NCI-H446 (cell line): ENCODE data around the gene ECHS1.
"Not testable (repeated sequence)": the region's sequence is repeated elsewhere in the genome, so short reads cannot be mapped to it uniquely, and the experiment has no call there.

ENCODE experiments used
- DNase-seq, 2 experiments: peaks; one replicate each; lab custom pipeline; 2025; lab: John Stamatoyannopoulos, UW

The ECHS1 gene

GRCh38 chr10:133399123-133399601 lies 26.0 kb upstream of the ECHS1 start:
- no peak for DNase-seq

- DNase-seq = no peak
Measured at GRCh38 chr10:133397938-133398337, 24.8 kb upstream of the ECHS1 start.

GRCh38 chr10:133396035-133396624 lies 23.0 kb upstream of the ECHS1 start:
- DNase-seq = no peak

DNA sequence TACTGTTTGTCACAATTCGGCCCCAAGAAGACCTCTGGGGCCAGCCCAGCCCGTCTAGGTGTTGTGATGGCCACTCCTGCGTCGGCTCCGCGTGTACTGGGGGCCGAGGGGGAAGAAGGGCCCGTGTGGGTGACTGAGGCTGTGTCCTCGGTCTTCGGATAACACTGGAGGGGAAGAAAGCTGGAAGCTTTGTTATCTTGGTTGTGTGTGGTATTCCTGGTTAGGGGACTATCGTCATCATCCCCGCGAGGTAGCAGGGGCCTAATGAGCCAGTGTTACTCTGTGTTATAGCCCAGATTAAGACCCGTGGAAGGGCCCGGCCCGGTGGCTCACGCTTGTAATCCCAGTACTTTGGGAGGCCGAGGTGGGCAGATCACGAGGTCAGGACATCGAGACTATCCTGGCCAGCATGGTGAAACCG lies 21.7 kb upstream of the ECHS1 start:
- no peak for DNase-seq

GRCh38 chr10:133394064-133394663 lies 21.0 kb upstream of the ECHS1 start, which contains the start of gene MTG1:
Gene MTG1, plus strand, starts transcription at chr10:133394157. Its CDS starts 64 bp downstream, at chr10:133394221.
- peak in 1 of 2 experiments; percentile 93 for DNase-seq

GRCh38 chr10:133393401-133394063 lies 20.4 kb upstream of the ECHS1 start:
- DNase-seq = peak in 1 of 2 experiments; percentile 63

DNA sequence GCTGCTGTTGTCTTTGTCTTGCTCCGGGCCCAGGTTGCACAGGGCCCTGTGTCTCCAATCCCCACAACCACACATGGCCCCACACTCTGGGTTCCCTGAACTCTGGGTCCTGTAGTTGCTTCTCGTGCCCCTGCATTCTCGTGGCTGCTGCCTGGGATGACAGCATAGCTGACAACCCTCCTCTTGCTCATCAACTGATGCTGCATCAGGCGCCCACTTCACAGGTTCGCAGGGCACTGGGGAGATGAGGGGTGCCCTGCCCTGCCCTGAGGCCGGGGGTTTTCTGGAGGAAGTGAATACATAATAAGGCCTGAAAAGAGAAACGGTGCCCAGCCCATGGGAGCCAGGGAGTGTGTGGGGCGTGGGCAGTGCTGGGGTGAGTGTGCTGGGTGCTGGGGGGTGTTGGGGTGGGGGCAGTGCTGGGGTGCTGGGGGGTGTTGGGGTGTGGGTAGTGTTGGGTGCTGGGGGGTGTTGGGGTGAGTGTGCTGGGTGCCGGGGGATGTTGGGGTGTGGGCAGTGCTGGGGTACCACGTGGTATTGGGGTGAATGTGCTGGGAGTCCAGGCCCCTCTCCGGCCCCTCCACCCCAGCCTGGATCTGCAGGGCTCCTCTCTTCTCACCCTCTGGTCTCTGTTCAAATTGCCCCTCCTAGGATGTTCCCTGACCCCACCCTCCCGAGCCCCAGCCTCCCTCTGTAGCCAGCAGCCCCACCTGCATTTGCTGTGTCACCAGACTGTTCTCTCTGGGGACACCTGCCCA lies 18.8 kb upstream of the ECHS1 start:
- DNase-seq = no peak

DNA sequence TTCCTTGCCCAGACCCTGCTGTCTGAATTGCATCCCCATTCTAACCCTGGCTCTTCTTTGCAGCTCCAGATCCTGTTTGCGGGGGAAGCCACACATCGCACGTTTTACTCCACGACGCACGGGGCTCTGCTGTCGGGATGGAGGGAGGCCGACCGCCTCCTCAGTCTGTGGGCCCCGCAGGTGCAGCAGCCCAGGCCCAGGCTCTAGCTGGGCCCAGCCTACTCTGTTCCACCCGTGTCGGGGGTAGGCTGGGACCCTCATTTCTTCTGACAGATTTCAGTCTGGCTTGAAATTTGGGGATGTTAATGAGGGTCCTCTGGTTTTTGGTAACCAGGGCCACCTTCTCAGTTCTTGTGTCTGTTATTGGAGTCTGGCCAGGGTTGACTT lies 18.1 kb upstream of the ECHS1 start:
- DNase-seq = no peak

DNA sequence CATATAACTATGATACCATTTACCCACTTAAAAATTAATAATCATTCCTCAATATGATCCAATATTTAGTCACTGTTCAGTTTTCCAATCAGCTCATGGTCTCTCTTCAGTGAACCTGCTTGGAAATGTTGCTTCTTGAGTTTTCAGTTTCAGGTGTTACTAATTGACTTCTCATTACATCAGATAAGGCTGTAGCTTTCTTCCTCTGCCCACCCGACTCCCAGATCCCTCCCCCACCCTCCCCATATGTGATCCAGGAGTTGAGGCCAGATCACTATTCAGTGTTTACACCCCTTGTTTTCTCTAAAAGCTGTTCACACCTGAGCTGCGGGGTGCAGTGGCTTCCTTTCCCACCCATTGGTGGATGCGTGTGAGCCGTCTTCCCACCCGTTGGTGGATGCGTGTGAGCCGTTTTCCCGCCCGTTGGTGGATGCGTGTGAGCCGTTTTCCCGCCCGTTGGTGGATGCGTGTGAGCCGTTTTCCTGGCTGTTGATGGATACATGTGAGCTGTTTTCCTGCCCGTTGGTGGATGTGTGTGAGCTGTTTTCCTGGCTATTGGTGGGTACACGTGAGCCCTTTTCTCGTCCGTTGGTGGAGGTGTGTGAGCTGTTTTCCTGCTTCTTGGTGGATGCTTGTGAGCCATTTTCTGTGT lies 17.6 kb upstream of the ECHS1 start:
- no peak for DNase-seq

DNA sequence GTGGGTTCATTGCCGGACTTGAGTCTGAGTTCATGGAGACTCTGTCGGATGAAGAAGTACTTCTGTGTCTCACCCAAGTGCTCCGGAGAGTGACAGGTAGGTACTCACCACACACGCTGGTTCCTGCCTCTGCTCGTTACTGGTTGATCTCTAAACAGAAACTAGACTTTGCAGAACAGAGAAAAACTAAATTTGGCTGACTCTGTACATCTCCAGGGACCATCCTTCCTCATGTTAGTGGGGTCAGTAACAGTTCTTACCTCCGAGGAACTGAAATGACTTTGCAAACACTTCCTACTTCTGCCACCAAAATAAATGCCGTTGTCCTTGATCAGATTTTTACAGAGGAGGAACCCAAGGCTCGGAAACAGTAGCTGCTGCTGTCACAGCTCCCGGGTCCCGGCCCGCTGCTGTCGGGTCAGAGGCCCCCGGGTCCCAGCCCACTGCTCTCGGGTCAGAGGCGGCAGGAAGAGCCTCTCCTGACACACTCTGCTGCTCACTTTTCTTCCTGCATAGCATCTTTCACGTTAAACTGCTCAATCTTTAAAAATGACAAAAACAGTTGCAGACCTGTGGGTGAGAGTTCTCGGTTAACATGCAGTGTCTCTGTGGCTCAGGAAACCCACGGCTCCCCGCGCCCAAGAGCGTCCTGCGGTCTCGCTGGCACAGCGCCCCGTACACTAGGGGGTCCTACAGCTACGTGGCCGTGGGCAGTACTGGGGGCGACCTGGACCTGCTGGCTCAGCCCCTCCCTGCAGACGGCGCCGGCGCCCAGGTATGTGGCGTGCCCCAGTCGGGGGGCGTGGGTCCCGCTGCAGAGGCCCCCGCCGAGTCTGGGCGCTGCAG lies 16.0 kb upstream of the ECHS1 start:
- DNase-seq = no peak

GRCh38 chr10:133388236-133388972 lies 15.2 kb upstream of the ECHS1 start:
- DNase-seq = no peak

- not testable (repeated sequence) for DNase-seq
Measured at GRCh38 chr10:133386951-133387350, 13.8 kb upstream of the ECHS1 start.

- no peak for DNase-seq
Measured at GRCh38 chr10:133385214-133385613, 12.1 kb upstream of the ECHS1 start.

DNA sequence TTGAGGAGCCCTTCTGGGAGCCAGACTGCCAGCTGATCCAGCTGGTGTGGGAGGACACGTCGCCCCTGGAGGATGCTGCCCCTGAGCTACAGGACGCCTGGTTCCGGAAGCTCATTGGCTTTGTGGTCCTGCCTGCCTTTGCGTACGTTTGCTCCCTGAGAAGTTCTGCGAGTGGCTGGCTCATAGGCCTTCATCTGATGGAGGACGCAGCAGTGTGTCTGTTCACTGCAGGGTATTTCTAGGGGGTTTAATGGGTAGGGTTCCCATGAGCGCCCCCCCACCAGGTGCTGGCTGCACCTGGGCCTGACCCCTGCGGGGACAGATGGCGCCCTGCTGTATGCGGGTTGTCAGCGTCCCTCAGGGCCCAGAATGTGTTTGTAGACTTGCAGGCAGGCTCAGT lies 10.9 kb upstream of the ECHS1 start:
- DNase-seq = no peak

GRCh38 chr10:133383551-133383950 lies 10.4 kb upstream of the ECHS1 start:
- DNase-seq = no peak

DNA sequence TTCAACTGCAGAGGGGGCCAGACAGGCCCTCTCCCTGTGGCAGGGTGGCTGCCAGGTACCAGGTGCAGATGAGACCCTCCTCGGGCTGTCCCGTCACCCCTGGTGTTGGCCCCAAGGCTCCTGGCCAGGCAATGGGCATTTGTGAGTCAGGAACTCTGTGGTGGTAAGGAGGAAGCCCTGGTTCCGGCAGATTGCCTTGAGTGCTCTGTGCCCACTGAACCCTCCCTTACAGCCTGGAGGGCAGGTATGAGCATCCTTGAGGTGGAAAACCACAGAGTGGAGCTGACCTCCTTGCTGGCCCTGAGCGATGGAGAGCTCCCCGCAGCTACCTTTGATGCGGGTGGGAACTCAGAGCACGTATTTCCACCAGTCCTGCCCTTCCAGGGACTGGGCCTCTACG lies 7.9 kb upstream of the ECHS1 start:
- no peak for DNase-seq

GRCh38 chr10:133379801-133380666 lies 6.9 kb upstream of the ECHS1 start:
- no peak for DNase-seq

GRCh38 chr10:133379152-133379800 lies 6.1 kb upstream of the ECHS1 start, which contains the start of gene PAOX:
Gene PAOX, plus strand, starts transcription at chr10:133379262. Its CDS starts 55 bp downstream, at chr10:133379317.
- DNase-seq = peak in 1 of 2 experiments; percentile 24
